ENCODE data around the gene C5. TPM values are rescaled to one million over a fixed set of nuclear protein-coding genes. Genes with fewer than 3 reads are reported as not detected.

The C5 gene
- total and polyA plus RNA-seq, 9 donors: 3.0 to 7.2 (median 4.6) TPM

- 94 to 97% (median 96%) methylated on average over 3 of the region's 3 CpGs for WGBS, 3 donors
These were observed 111.2 kb downstream of the C5 start for GRCh38 chr9:120938851-120939250.

GRCh38 chr9:120937596-120937995 lies 112.5 kb downstream of the C5 start:
- 3 to 19% (median 9%) methylated on average over 1 of the region's 1 CpG for WGBS, 3 donors
- H3K27ac ChIP-seq: peak overlapping the region; percentile 30 to 80
- H3K4me3 ChIP-seq: no peak overlapping the region
- H3K9me3 ChIP-seq: no peaks in the 10 kb centered on the region
- H3K4me1 ChIP-seq (ENCODE audit: insufficient read depth): peaks cover 31% of the 10 kb centered on the region
- H3K36me3 ChIP-seq: no peaks in the 10 kb centered on the region
- DNase-seq: no peak
- no peaks in the 10 kb centered on the region for H3K27me3 ChIP-seq
- no peak for TF ChIP-seq EP300 (IDR thresholded peaks at IDR 0.05)
- TF ChIP-seq CTCF (IDR thresholded peaks at IDR 0.05): no peak
- no peak for TF ChIP-seq POLR2A (IDR thresholded peaks at IDR 0.05)
- intact Hi-C loops (cut with DNase I): loop anchor here in 2 of 4 donors (2.0 to 10.0 kb wide), 2 partner anchors 63 to 69 kb away; partner anchors contain the start of gene PHF19 (in 1 of the 2)

More at GRCh38 chr9:120938851-120939250, 111.2 kb downstream of the C5 start:
- TF ChIP-seq CTCF (IDR thresholded peaks at IDR 0.05): no peak
- no peak for TF ChIP-seq EP300 (IDR thresholded peaks at IDR 0.05)
- TF ChIP-seq POLR2A (IDR thresholded peaks at IDR 0.05): no peak
- Histone ChIP-seq H3K36me3 (no peaks in the 10 kb centered on the region), H3K27ac (no peak overlapping the region), H3K4me3 (no peak overlapping the region), H3K9me3 (no peaks in the 10 kb centered on the region), H3K4me1 (ENCODE audit: insufficient read depth) (peaks cover 26% of the 10 kb centered on the region), H3K27me3 (no peaks in the 10 kb centered on the region)
- intact Hi-C loops (cut with DNase I): loop anchor here in 1 of 4 donors (10.0 kb wide), 1 partner anchor 64 kb away; the partner anchor contains the start of gene PHF19
- DNase-seq: no peak

GRCh38 chr9:120937127-120937526 lies 112.9 kb downstream of the C5 start:
- H3K36me3 ChIP-seq: no peaks in the 10 kb centered on the region
- intact Hi-C loops (cut with DNase I): loop anchor here in 2 of 4 donors (2.0 to 10.0 kb wide), 2 partner anchors 62 to 68 kb away; partner anchors contain the start of gene PHF19 (in 1 of the 2)
- no peak overlapping the region for H3K4me3 ChIP-seq
- no peaks in the 10 kb centered on the region for H3K27me3 ChIP-seq
- peak; percentile 59 to 71 (median 65) for DNase-seq
- H3K27ac ChIP-seq: peak overlapping the region; percentile 30 to 80
- no peaks in the 10 kb centered on the region for H3K9me3 ChIP-seq
- peaks cover 31% of the 10 kb centered on the region for H3K4me1 ChIP-seq (ENCODE audit: insufficient read depth)
- WGBS, 3 donors: 8 to 17% (median 9%) methylated on average over 1 of the region's 1 CpG
- TF ChIP-seq CTCF (IDR thresholded peaks at IDR 0.05): no peak
- no peak for TF ChIP-seq EP300 (IDR thresholded peaks at IDR 0.05)
- no peak for TF ChIP-seq POLR2A (IDR thresholded peaks at IDR 0.05)

GRCh38 chr9:120936764-120937122 lies 113.3 kb downstream of the C5 start:
- intact Hi-C loops (cut with DNase I): loop anchor here in 2 of 4 donors (2.0 to 10.0 kb wide), 2 partner anchors 62 to 68 kb away; partner anchors contain the start of gene PHF19 (in 1 of the 2)
- DNase-seq: no peak
- Histone ChIP-seq H3K4me3 (no peak overlapping the region), H3K27me3 (no peaks in the 10 kb centered on the region), H3K9me3 (no peaks in the 10 kb centered on the region), H3K36me3 (no peaks in the 10 kb centered on the region), H3K4me1 (ENCODE audit: insufficient read depth) (peaks cover 35% of the 10 kb centered on the region), H3K27ac (peak overlapping the region; percentile 26 to 80)
- no peak for TF ChIP-seq CTCF (IDR thresholded peaks at IDR 0.05)
- TF ChIP-seq POLR2A (IDR thresholded peaks at IDR 0.05): no peak
- TF ChIP-seq EP300 (IDR thresholded peaks at IDR 0.05): no peak
- WGBS, 3 donors: 48 to 57% (median 49%) methylated on average over 2 of the region's 2 CpGs
